Right renal pelvis (tissue), 4 donors: ENCODE results near the gene MBD3L2B. TPM values are rescaled to one million over a fixed set of nuclear protein-coding genes. Genes with fewer than 3 reads are reported as not detected.

Experiments
- polyA plus RNA-seq, 4 donors: library from polyadenylated mRNA; unstranded; fragments of 120-200 nt; gene quantifications; one replicate each; pipeline ENCODE4 v1.2.1, GENCODE V29; 2013; ENCODE audit not compliant: insufficient read length in 4 of 4

Gene MBD3L2B
- polyA plus RNA-seq, 4 donors: not detected

Other genes with a start within 250 kb of the MBD3L2B start
- 1 to 10 TPM; 1.2 to 1.7 (median 1.4) TPM for gene VAV1, start 248.7 kb downstream of the MBD3L2B start, polyA plus RNA-seq
- gene ADGRE1, start 133.9 kb downstream of the MBD3L2B start, polyA plus RNA-seq: under 1 TPM; 0.10 to 0.26 (median 0.13) TPM
- gene MBD3L5, start 9.1 kb upstream of the MBD3L2B start, polyA plus RNA-seq: not detected
- gene MBD3L4, start 18.7 kb upstream of the MBD3L2B start, polyA plus RNA-seq: not detected
- gene MBD3L2, start 27.9 kb upstream of the MBD3L2B start, polyA plus RNA-seq: not detected
- not detected for gene MBD3L3, start 37.2 kb upstream of the MBD3L2B start, polyA plus RNA-seq
- 1 to 10 TPM; 7.2 to 7.9 (median 7.8) TPM for gene ZNF557, start 48.3 kb upstream of the MBD3L2B start, polyA plus RNA-seq